ENCODE results near the gene PHACTR2.

- TF ChIP-seq CTCF (conservative IDR thresholded peaks at IDR 0.05) (no peak), ZFX (IDR thresholded peaks at IDR 0.05) (no peak)
Observed at GRCh38 chr6:143727035-143727434, 49.3 kb downstream of the PHACTR2 start.
